RPMI7951 (cell line): ENCODE data around the gene GPHN. TPM values are rescaled to one million over a fixed set of nuclear protein-coding genes. Genes with fewer than 3 reads are reported as not detected.

Source experiments
- DNase-seq: peaks from one replicate; pipeline ENCODE4 v3.0.0-alpha.2; 2012; ENCODE audit warnings: low read depth
- total RNA-seq: library from RNA; depleted of rRNA; stranded (reverse); fragments of >200 nt; shearing (Covaris generic); gene quantifications from 2 replicates; pipeline ENCODE4 v1.2.3, GENCODE V29; 2014

GPHN gene
- total RNA-seq, 1 experiment from 2014 or later = 12.1 TPM

DNA sequence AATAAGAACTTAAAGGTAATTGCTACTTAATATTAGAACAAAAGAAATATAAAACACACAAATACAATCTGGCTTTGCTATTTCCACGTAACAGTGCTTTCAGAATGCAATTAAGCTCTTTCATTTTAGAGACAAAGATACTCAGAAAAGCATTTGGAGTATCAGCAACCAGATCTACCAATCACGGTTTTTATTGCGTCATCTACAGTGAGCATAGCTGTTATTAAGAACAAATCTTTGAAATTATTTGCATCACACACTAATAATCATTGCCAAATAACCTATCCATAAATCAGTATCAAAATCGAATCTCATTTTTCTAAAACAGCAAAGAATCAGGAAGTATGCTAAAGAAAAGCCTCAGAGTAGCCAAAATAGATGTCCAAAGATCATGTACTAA is 654.4 kb downstream of the GPHN start:
- no peak for DNase-seq

DNA sequence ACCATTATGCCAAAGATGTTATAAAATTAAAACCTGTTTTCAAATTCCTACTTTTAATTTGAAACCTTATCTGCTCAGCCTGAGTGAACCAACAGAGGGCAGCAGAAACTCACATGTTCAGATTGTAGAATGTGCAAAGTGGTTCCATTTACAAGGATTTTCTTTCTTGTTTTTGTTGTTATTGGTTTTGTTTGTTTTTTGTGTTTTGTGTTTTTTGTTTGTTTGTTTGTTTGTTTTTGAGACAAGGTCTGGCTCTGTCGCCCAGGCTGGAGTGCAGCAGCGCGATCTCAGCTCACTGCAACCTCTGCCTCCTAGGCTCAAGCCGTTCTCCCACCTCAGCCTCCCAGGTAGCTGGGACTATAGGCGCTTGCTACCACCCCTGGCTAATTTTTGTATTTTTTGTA is 658.5 kb downstream of the GPHN start:
- peak; percentile 37 for DNase-seq

DNA sequence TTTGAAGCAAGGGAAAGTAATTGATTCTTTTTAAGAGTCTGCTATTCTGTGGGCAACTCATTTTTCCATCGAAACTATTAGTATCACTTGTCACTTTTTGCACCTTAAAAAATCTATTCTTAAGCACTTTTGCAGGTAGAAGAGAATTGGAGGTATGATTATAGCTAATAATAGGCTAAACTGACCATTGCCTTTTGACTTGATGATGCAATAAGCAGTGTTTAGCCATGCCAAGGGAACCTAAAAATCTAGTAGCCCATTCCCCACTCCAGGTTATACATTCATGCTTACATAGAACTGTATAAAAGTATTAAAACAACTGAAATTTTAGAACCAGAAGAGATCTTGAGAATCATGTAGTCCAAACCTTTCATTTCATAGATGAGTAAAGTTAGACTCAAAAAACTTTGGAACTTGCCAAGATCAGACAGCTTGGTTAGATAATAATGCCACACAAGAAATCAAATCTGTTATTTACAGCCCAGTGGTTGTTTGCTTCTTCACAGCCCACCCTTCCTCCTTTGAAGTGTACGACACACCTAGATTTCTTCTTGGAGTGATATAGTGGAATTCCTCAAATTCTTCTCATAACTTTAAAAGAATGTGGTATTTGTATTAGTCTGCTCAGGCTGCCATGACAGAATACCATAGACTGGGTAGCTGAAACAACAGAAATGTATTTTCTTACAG is 659.6 kb downstream of the GPHN start:
- DNase-seq = peak; percentile 14

GRCh38 chr14:67168110-67168441 is 660.1 kb downstream of the GPHN start:
- DNase-seq = no peak

- no peak for DNase-seq
These were observed 662.7 kb downstream of the GPHN start for GRCh38 chr14:67170660-67171059.

DNA sequence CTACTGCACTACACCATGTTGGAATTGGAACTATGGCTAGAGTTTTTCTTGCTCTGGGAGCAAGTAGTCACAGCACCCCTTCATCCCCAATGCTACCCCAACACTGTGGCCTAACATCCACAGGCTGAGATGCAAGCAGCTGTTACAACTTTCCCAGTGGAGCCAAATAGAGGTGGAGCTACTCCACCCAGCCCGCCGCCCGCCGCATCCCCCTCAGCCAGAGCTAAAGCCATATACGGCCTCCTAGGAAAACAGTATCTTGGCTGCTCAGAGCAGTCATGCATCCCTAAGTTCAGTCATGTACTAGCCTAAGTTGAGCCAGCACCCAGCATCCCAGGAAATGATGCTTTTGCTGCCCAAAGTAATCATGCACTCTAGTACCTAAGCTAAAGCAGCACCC is 664.1 kb downstream of the GPHN start:
- no peak for DNase-seq

DNA sequence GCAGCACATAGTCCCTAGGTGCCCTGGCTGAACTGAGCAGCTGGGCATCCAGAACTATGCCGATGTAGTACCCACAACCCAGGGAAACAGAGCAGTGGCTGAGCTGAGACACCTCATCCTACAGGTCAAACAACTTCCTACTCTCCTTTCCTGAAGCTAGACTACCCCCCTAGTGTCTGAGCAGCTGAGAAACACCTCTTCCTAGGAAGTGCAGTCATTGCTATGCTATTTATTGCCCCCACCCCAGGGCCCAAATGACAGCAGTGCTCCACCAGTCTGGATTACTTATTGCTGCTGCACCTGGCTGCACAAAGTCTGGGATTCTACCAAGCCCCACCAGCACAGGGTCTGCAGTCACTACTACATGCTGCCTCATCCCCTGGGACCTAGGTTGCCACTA is 664.6 kb downstream of the GPHN start:
- DNase-seq = no peak

- DNase-seq = no peak
These were observed 665.8 kb downstream of the GPHN start for GRCh38 chr14:67173719-67174118.

DNA sequence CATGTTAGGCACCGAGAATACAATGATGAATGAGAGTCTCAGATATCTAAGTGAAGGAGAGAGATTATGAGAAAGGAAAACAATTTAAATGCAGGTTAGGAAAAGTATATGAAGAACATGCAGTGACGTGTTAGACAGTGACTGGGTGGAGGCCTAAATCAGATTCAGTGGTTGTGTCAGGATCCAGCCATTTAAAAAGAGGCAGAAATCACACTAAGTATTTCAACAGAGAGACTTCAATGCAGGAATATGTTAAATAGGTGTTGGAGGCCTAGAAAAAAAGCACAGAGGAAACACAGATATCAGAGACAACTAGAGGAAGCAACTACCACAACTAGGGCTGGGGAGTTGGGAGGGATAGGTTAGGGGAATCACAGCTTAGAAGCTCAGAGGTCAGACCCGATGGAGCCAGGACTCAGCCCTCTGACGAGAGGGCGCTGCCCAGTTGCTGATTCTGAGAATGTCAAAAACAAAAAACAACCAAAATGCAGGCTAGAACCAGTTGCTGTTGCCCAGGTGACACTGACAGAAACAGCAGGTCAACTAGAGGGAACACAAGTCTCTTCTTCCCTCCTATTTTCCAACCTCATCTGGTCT is 678.3 kb downstream of the GPHN start:
- no peak for DNase-seq

GRCh38 chr14:67186789-67187584 is 679.0 kb downstream of the GPHN start:
- DNase-seq = peak; percentile 80

- peak; percentile 61 for DNase-seq
These were observed 679.9 kb downstream of the GPHN start for GRCh38 chr14:67187826-67188225.

- no peak for DNase-seq
These were observed 680.4 kb downstream of the GPHN start for GRCh38 chr14:67188326-67188725.

DNA sequence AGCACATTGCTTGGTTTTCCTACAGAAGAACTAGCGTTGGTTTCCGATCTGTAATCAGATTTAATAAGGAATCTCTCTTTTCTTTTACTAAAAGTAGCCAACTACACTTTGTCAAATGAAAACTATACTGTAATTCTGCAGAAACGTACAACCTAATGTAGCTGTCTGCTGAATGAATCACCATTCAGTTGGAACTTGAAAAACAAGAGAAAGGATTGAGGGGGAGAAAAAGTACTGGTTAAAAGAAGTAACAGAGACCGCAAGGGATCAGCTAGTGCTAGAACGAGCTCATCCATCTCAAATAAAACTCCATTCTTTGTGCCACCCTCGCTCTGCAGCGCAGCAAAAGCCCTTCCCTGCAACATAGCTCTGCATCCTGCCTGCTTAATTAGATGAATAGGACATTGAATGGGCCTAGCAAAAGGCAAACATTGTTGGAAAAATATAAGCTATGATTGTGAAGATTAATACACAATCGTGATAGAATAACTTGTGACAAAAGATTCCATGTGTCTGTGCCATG is 683.9 kb downstream of the GPHN start:
- DNase-seq = peak; percentile 24

- DNase-seq = no peak
These were observed 684.4 kb downstream of the GPHN start for GRCh38 chr14:67192366-67192765.

DNA sequence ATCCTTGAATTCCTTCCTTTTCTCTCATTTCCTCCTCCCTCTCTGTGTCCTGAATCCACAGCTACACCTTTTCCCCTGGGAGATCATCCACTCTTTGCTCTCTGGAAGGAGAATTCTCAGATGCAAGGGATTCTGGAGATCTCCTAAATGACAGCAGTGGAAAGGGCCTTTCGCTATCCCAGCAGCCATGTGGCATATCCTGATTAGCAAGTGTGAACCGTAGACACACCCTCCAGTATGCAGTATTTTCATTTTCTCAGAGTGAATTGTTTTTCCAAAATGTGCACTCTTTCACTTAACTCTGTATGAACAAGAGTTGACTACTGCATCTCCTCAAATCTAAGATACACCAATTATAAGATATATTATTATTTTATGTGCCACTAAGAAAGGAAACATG is 687.3 kb downstream of the GPHN start:
- no peak for DNase-seq

DNA sequence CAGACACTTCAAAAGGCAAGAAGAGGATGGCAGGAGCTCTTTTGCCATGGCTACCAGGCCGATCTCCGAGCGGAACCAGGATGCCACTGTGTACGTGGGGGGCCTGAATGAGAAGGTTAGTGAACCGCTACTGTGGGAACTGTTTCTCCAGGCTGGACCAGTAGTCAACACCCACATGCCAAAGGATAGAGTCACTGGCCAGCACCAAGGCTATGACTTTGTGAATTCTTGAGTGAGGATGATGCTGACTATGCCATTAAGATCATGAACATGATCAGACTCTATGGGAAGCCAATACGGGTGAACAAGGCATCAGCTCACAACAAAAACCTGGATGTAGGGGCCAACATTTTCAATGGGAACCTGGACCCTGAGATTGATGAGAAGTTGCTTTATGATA is 691.1 kb downstream of the GPHN start:
- no peak for DNase-seq

GRCh38 chr14:67207810-67208209 is 699.9 kb downstream of the GPHN start:
- DNase-seq = no peak

DNA sequence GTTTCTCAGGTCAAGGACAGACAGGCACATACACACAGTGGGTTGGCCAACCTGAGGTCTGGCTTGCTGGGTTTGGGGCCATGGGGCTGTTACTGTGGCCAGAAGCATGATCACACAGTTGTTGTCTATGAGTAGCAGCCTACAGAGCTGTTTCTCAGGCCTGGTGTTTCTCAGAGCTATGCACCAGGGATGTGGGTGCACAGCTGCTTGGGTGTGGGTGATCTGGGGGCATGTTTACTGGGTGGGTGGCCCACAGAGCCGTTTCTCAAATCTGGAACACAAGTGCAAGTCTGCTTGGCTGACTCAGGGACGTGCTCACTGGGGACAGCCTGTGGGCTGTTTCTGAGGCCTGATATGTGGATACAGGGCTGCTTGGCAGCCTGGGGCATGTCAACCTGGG is 710.2 kb downstream of the GPHN start:
- DNase-seq = no peak

- DNase-seq = peak; percentile 54
These were observed 713.5 kb downstream of the GPHN start for GRCh38 chr14:67221248-67221981.

GRCh38 chr14:67221982-67222328 is 714.0 kb downstream of the GPHN start:
- no peak for DNase-seq

DNA sequence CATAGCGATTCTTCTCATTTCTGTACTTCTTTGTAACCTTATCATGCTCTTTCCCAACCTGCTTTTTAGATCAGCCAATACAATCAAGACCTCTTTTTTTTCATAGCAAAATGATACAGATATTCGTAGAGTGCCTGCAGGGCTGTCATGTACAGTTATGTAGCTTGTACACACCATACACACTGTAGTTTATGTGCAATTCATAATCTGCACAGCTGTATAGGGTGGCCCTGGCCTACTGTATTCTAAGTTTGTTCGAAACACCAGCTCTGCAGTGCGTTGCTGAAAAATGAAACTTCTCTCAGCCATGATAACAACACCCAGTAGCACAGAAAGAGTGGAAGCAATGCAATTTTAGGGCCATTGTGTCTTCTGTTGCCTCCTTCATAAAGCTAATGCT is 717.6 kb downstream of the GPHN start:
- DNase-seq = no peak

DNA sequence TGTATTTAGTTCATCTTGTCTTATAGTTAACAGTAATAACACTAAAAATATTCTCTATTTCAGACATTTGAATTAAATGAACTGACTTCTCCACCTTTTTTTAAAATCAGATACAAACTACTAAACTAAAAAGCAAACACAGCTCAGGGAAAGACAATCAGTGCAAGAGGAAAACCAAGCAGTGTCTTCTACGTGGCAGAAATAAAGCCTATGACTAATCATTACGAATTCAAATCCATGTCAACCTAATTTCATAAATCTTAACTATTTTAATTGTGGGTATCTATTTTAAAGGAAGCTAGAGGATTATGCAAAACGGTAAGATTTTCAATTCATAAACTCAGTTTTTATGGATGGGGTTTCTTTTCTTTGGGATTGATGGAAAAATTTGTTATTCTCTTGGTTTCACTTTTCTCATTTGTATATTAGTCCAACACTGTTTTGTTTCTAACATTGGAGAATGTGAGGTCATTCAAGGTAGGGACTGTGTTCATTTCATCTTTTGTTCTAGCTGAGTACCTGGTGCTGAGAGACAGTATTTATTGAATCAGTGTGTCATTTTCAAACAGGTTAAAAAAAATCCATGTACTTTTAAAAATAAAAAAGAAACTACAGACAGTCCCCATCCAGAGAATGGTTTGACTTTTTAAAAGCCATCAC is 720.5 kb downstream of the GPHN start:
- DNase-seq = peak; percentile 19
